ENCODE measurements around the gene SPATA46. TPM values are rescaled to one million over a fixed set of nuclear protein-coding genes. Genes with fewer than 3 reads are reported as not detected.

The SPATA46 gene
- total and polyA plus RNA-seq, 9 of the 15 experiments (the other 6 are each of a cell fraction or from before 2014, with no cell fraction given) = 0.04 to 0.11 TPM; not detected in 7

GRCh38 chr1:162386292-162387225 lies 9.9 kb upstream of the SPATA46 start (continued):
- TF ChIP-seq REST (IDR thresholded peaks at IDR 0.05; ENCODE audit: borderline replicate concordance) = no peak
- no peak for TF ChIP-seq REST (CRISPR knock-in tag; IDR thresholded peaks at IDR 0.05; ENCODE audit: low read depth)
- TF ChIP-seq EGR1 (conservative IDR thresholded peaks at IDR 0.05) = peak; percentile 88
- TF ChIP-seq ZNF444 (CRISPR knock-in tag; IDR thresholded peaks at IDR 0.05) = no peak
- TF ChIP-seq ZNF124 (CRISPR knock-in tag; IDR thresholded peaks at IDR 0.05) = no peak
- peak; percentile 93 for TF ChIP-seq LCOR (CRISPR knock-in tag; IDR thresholded peaks at IDR 0.05)
- peak; percentile 88 for TF ChIP-seq MBD2 (IDR thresholded peaks at IDR 0.05; ENCODE audit: borderline replicate concordance, low read depth)
- TF ChIP-seq, protein P1, sequence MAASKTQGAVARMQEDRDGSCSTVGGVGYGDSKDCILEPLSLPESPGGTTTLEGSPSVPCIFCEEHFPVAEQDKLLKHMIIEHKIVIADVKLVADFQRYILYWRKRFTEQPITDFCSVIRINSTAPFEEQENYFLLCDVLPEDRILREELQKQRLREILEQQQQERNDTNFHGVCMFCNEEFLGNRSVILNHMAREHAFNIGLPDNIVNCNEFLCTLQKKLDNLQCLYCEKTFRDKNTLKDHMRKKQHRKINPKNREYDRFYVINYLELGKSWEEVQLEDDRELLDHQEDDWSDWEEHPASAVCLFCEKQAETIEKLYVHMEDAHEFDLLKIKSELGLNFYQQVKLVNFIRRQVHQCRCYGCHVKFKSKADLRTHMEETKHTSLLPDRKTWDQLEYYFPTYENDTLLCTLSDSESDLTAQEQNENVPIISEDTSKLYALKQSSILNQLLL (CRISPR knock-in tag; IDR thresholded peaks at IDR 0.05; ENCODE audit: borderline replicate concordance) = no peak
- TF ChIP-seq, protein P2, sequence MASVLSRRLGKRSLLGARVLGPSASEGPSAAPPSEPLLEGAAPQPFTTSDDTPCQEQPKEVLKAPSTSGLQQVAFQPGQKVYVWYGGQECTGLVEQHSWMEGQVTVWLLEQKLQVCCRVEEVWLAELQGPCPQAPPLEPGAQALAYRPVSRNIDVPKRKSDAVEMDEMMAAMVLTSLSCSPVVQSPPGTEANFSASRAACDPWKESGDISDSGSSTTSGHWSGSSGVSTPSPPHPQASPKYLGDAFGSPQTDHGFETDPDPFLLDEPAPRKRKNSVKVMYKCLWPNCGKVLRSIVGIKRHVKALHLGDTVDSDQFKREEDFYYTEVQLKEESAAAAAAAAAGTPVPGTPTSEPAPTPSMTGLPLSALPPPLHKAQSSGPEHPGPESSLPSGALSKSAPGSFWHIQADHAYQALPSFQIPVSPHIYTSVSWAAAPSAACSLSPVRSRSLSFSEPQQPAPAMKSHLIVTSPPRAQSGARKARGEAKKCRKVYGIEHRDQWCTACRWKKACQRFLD (CRISPR knock-in tag; IDR thresholded peaks at IDR 0.05) = peak; percentile 86; the same call in 1 of the 2 replicates
- TF ChIP-seq CBX1 (IDR thresholded peaks at IDR 0.05; ENCODE audit: low read depth) = no peak
- TF ChIP-seq BRD9 (IDR thresholded peaks at IDR 0.05; ENCODE audit: low read depth, partially characterized antibody) = peak; percentile 32
- no peak for TF ChIP-seq ZNF324 (CRISPR knock-in tag; IDR thresholded peaks at IDR 0.05)
- TF ChIP-seq TGIF2 (CRISPR knock-in tag; IDR thresholded peaks at IDR 0.05) = no peak
- no peak for TF ChIP-seq MLX (CRISPR knock-in tag; conservative IDR thresholded peaks at IDR 0.05)
- peak; percentile 39; the same call in 1 of the 2 replicates for TF ChIP-seq GATAD2A (IDR thresholded peaks at IDR 0.05)
